Brain pericyte (primary cell): ENCODE measurements around the gene FANCG.

Experiments used
- DNase-seq: peaks from one replicate; pipeline ENCODE4 v3.0.0-alpha.2; 2012; ENCODE audit warnings: low read depth, low spot score

The FANCG gene

GRCh38 chr9:35079426-35080341, at the start of gene FANCG:
FANCG (minus strand) TSS chr9:35079942; CDS start chr9:35079524, 418 bp downstream.
- DNase-seq, result peak; percentile 75

- peak; percentile 76 for DNase-seq
These were observed 37.3 kb upstream of the FANCG start for GRCh38 chr9:35116898-35117551.

- DNase-seq, result no peak
These were observed 36.8 kb upstream of the FANCG start for GRCh38 chr9:35116539-35116897.

GRCh38 chr9:35115680-35116538, 36.2 kb upstream of the FANCG start, which contains the start of gene ATOSB:
ATOSB (minus strand) TSS chr9:35115862; CDS start chr9:35108274, 7,588 bp downstream.
- peak; percentile 89 for DNase-seq

GRCh38 chr9:35114840-35115628, 35.3 kb upstream of the FANCG start:
- DNase-seq, result no peak

- DNase-seq, result peak; percentile 74
These were observed 34.5 kb upstream of the FANCG start for GRCh38 chr9:35114113-35114839.

GRCh38 chr9:35112257-35113020, 32.7 kb upstream of the FANCG start:
- no peak for DNase-seq

- peak; percentile 89 for DNase-seq
These were observed 31.5 kb upstream of the FANCG start for GRCh38 chr9:35111001-35111933.

GRCh38 chr9:35110327-35110761, 30.6 kb upstream of the FANCG start:
- no peak for DNase-seq

GRCh38 chr9:35108946-35109575, 29.3 kb upstream of the FANCG start:
- DNase-seq, result no peak

GRCh38 chr9:35108461-35108860, 28.7 kb upstream of the FANCG start:
- DNase-seq, result no peak

- DNase-seq, result no peak
These were observed 27.9 kb upstream of the FANCG start for GRCh38 chr9:35107297-35108290.

- no peak for DNase-seq
These were observed 26.6 kb upstream of the FANCG start for GRCh38 chr9:35106343-35106730.

- no peak for DNase-seq
These were observed 26.0 kb upstream of the FANCG start for GRCh38 chr9:35105571-35106342.

- DNase-seq, result no peak
These were observed 25.4 kb upstream of the FANCG start for GRCh38 chr9:35105126-35105525.

- DNase-seq, result no peak
These were observed 24.8 kb upstream of the FANCG start for GRCh38 chr9:35104586-35104985.
